ENCODE data around the gene KCNMA1. TPM values are rescaled to one million over a fixed set of nuclear protein-coding genes. Genes with fewer than 3 reads are reported as not detected.

KCNMA1 gene
- polyA plus RNA-seq, 6 donors from 2014 or later: not detected

- no peaks in the 10 kb centered on the region for H3K36me3 Mint-ChIP-seq
- H3K27ac Mint-ChIP-seq: no peak overlapping the region
- H3K27me3 Mint-ChIP-seq: peaks cover 8 to 22% (median 12%) of the 10 kb centered on the region in 3 donors
- ATAC-seq (ENCODE audit: low read depth in 2 of 2) (no peak), DNase-seq (no peak)
- peaks cover 0 to 5% (median 0%) of the 10 kb centered on the region in 7 donors for H3K9me3 Mint-ChIP-seq
- H3K4me1 Mint-ChIP-seq: peaks cover 0 to 4% (median 0%) of the 10 kb centered on the region in 3 donors
- peak overlapping the region in 1 of 8 donors; percentile 73 for H3K4me3 Mint-ChIP-seq
These were observed 173.5 kb downstream of the KCNMA1 start for GRCh38 chr10:77463967-77464745.

GRCh38 chr10:77463499-77463898, 174.1 kb downstream of the KCNMA1 start:
- Mint-ChIP-seq H3K4me3 (no peak overlapping the region), H3K4me1 (peaks cover 0 to 4% (median 0%) of the 10 kb centered on the region in 3 donors), H3K27me3 (peaks cover 8 to 22% (median 12%) of the 10 kb centered on the region in 3 donors), H3K9me3 (peaks cover 0 to 5% (median 0%) of the 10 kb centered on the region in 7 donors), H3K27ac (no peak overlapping the region), H3K36me3 (no peaks in the 10 kb centered on the region)
- DNase-seq: no peak
- ATAC-seq (ENCODE audit: low read depth in 2 of 2): no peak

GRCh38 chr10:77461636-77462296, 175.8 kb downstream of the KCNMA1 start:
- Mint-ChIP-seq H3K4me1 (peaks cover 0 to 4% (median 0%) of the 10 kb centered on the region in 3 donors), H3K4me3 (no peak overlapping the region), H3K27ac (no peak overlapping the region), H3K27me3 (peaks cover 12 to 26% (median 16%) of the 10 kb centered on the region in 3 donors), H3K9me3 (peaks cover 0 to 5% (median 0%) of the 10 kb centered on the region in 7 donors), H3K36me3 (no peaks in the 10 kb centered on the region)
- DNase-seq (no peak), ATAC-seq (ENCODE audit: low read depth in 2 of 2) (no peak)

GRCh38 chr10:77459905-77460304, 177.7 kb downstream of the KCNMA1 start:
- H3K4me1 Mint-ChIP-seq: peaks cover 0 to 4% (median 0%) of the 10 kb centered on the region in 3 donors
- H3K27ac Mint-ChIP-seq: no peak overlapping the region
- H3K27me3 Mint-ChIP-seq: peaks cover 14 to 31% (median 16%) of the 10 kb centered on the region in 3 donors
- ATAC-seq (ENCODE audit: low read depth in 2 of 2) (no peak), DNase-seq (no peak)
- H3K9me3 Mint-ChIP-seq: peaks cover 0 to 5% (median 0%) of the 10 kb centered on the region in 7 donors
- no peak overlapping the region for H3K4me3 Mint-ChIP-seq
- H3K36me3 Mint-ChIP-seq: no peaks in the 10 kb centered on the region

- H3K4me1 Mint-ChIP-seq: peaks cover 0 to 4% (median 0%) of the 10 kb centered on the region in 3 donors
- DNase-seq: no peak
- no peak overlapping the region for H3K4me3 Mint-ChIP-seq
- no peak overlapping the region for H3K27ac Mint-ChIP-seq
- peaks cover 20 to 31% (median 23%) of the 10 kb centered on the region in 3 donors for H3K27me3 Mint-ChIP-seq
- H3K9me3 Mint-ChIP-seq: peaks cover 0 to 5% (median 0%) of the 10 kb centered on the region in 7 donors
- no peaks in the 10 kb centered on the region for H3K36me3 Mint-ChIP-seq
- ATAC-seq (ENCODE audit: low read depth in 2 of 2): no peak
These were observed 178.5 kb downstream of the KCNMA1 start for GRCh38 chr10:77458986-77459590.

- Mint-ChIP-seq H3K4me3 (no peak overlapping the region), H3K36me3 (no peaks in the 10 kb centered on the region), H3K27ac (no peak overlapping the region), H3K4me1 (peaks cover 0 to 4% (median 0%) of the 10 kb centered on the region in 3 donors), H3K9me3 (peaks cover 0 to 5% (median 0%) of the 10 kb centered on the region in 7 donors), H3K27me3 (peaks cover 20 to 25% (median 24%) of the 10 kb centered on the region in 3 donors)
- ATAC-seq (ENCODE audit: low read depth in 2 of 2): no peak
- DNase-seq: no peak
These were observed 179.9 kb downstream of the KCNMA1 start for GRCh38 chr10:77457721-77458120.

GRCh38 chr10:77457266-77457665, 180.3 kb downstream of the KCNMA1 start:
- Mint-ChIP-seq H3K27ac (no peak overlapping the region), H3K36me3 (no peaks in the 10 kb centered on the region), H3K27me3 (peaks cover 20 to 25% (median 23%) of the 10 kb centered on the region in 3 donors), H3K9me3 (peaks cover 0 to 5% (median 0%) of the 10 kb centered on the region in 7 donors), H3K4me1 (peaks cover 0 to 4% (median 0%) of the 10 kb centered on the region in 3 donors), H3K4me3 (no peak overlapping the region)
- ATAC-seq (ENCODE audit: low read depth in 2 of 2): no peak
- DNase-seq: no peak

- Mint-ChIP-seq H3K4me1 (no peaks in the 10 kb centered on the region), H3K36me3 (no peaks in the 10 kb centered on the region), H3K27ac (peak overlapping the region in 1 of 6 donors; percentile 42), H3K27me3 (peaks cover 16 to 19% (median 19%) of the 10 kb centered on the region in 3 donors), H3K9me3 (peaks cover 0 to 2% (median 0%) of the 10 kb centered on the region in 7 donors), H3K4me3 (no peak overlapping the region)
- DNase-seq (no peak), ATAC-seq (ENCODE audit: low read depth in 2 of 2) (no peak)
These were observed 181.2 kb downstream of the KCNMA1 start for GRCh38 chr10:77456414-77456813.

GRCh38 chr10:77455561-77455960, 182.0 kb downstream of the KCNMA1 start:
- no peaks in the 10 kb centered on the region for H3K4me1 Mint-ChIP-seq
- peaks cover 0 to 2% (median 0%) of the 10 kb centered on the region in 7 donors for H3K9me3 Mint-ChIP-seq
- H3K27ac Mint-ChIP-seq: no peak overlapping the region

GRCh38 chr10:77452952-77453564, 184.6 kb downstream of the KCNMA1 start:
- ATAC-seq (ENCODE audit: low read depth in 2 of 2) (no peak), DNase-seq (no peak)
- Mint-ChIP-seq H3K27me3 (peaks cover 11 to 16% (median 14%) of the 10 kb centered on the region in 3 donors), H3K36me3 (no peaks in the 10 kb centered on the region), H3K9me3 (peaks cover 0 to 2% (median 0%) of the 10 kb centered on the region in 7 donors), H3K27ac (no peak overlapping the region), H3K4me3 (no peak overlapping the region), H3K4me1 (no peaks in the 10 kb centered on the region)

More at GRCh38 chr10:77455561-77455960, 182.0 kb downstream of the KCNMA1 start:
- no peaks in the 10 kb centered on the region for H3K36me3 Mint-ChIP-seq
- no peak overlapping the region for H3K4me3 Mint-ChIP-seq
- H3K27me3 Mint-ChIP-seq: peaks cover 16 to 25% (median 19%) of the 10 kb centered on the region in 3 donors
- no peak for DNase-seq
- ATAC-seq (ENCODE audit: low read depth in 2 of 2): no peak

- H3K4me3 Mint-ChIP-seq: no peak overlapping the region
- ATAC-seq (ENCODE audit: low read depth in 2 of 2) (no peak), DNase-seq (no peak)
- H3K9me3 Mint-ChIP-seq: peaks cover 0 to 2% (median 0%) of the 10 kb centered on the region in 7 donors
- H3K36me3 Mint-ChIP-seq: no peaks in the 10 kb centered on the region
- peaks cover 8 to 16% (median 16%) of the 10 kb centered on the region in 3 donors for H3K27me3 Mint-ChIP-seq
- H3K27ac Mint-ChIP-seq: no peak overlapping the region
- no peaks in the 10 kb centered on the region for H3K4me1 Mint-ChIP-seq
These were observed 185.7 kb downstream of the KCNMA1 start for GRCh38 chr10:77451886-77452285.

- Mint-ChIP-seq H3K4me1 (no peaks in the 10 kb centered on the region), H3K4me3 (no peak overlapping the region), H3K27ac (no peak overlapping the region), H3K27me3 (peaks cover under 1 to 23% (median 8%) of the 10 kb centered on the region in 3 donors), H3K9me3 (peaks cover 0 to 2% (median 0%) of the 10 kb centered on the region in 7 donors), H3K36me3 (no peaks in the 10 kb centered on the region)
- DNase-seq: no peak
- ATAC-seq (ENCODE audit: low read depth in 2 of 2): no peak
These were observed 189.4 kb downstream of the KCNMA1 start for GRCh38 chr10:77448226-77448625.

- Mint-ChIP-seq H3K4me3 (no peak overlapping the region), H3K27ac (peak overlapping the region in 1 of 6 donors; percentile 58), H3K36me3 (no peaks in the 10 kb centered on the region), H3K27me3 (peaks cover 4 to 31% (median 9%) of the 10 kb centered on the region in 3 donors), H3K9me3 (no peaks in the 10 kb centered on the region), H3K4me1 (no peaks in the 10 kb centered on the region)
- ATAC-seq (ENCODE audit: low read depth in 2 of 2) (no peak), DNase-seq (no peak)
These were observed 190.9 kb downstream of the KCNMA1 start for GRCh38 chr10:77446700-77447099.
